ENCODE data around the gene SLC34A3. TPM values are rescaled to one million over a fixed set of nuclear protein-coding genes. Genes with fewer than 3 reads are reported as not detected.
A peak's percentile ranks its signal among the peaks of the same experiment; 100 is the strongest.

The SLC34A3 gene
- total RNA-seq, 1 donor from 2014 or later, result not detected

- Mint-ChIP-seq H3K4me3 (no peak overlapping the region), H3K9me3 (no peaks in the 10 kb centered on the region), H3K36me3 (ENCODE audit: low read depth) (no peaks in the 10 kb centered on the region), H3K27ac (ENCODE audit: unreplicated experiment) (no peak overlapping the region), H3K4me1 (peaks cover 10% of the 10 kb centered on the region), H3K27me3 (ENCODE audit: low read depth) (no peaks in the 10 kb centered on the region)
- no peak for TF ChIP-seq CTCF (conservative IDR thresholded peaks at IDR 0.05)
- no peak for DNase-seq (ENCODE audit: low read depth, low spot score)
These were observed 37.8 kb upstream of the SLC34A3 start for GRCh38 chr9:137192859-137193258.

- Mint-ChIP-seq H3K4me3 (peak overlapping the region; percentile 54), H3K36me3 (ENCODE audit: low read depth) (no peaks in the 10 kb centered on the region), H3K9me3 (no peaks in the 10 kb centered on the region), H3K27me3 (ENCODE audit: low read depth) (no peaks in the 10 kb centered on the region), H3K27ac (ENCODE audit: unreplicated experiment) (no peak overlapping the region), H3K4me1 (peaks cover 10% of the 10 kb centered on the region)
- TF ChIP-seq CTCF (conservative IDR thresholded peaks at IDR 0.05), result no peak
- no peak for DNase-seq (ENCODE audit: low read depth, low spot score)
These were observed 36.9 kb upstream of the SLC34A3 start for GRCh38 chr9:137193771-137194170.

GRCh38 chr9:137194388-137194787 lies 36.3 kb upstream of the SLC34A3 start:
- Mint-ChIP-seq H3K4me3 (no peak overlapping the region), H3K36me3 (ENCODE audit: low read depth) (no peaks in the 10 kb centered on the region), H3K4me1 (peaks cover 4% of the 10 kb centered on the region), H3K27me3 (ENCODE audit: low read depth) (no peaks in the 10 kb centered on the region), H3K9me3 (no peaks in the 10 kb centered on the region), H3K27ac (ENCODE audit: unreplicated experiment) (no peak overlapping the region)
- no peak for TF ChIP-seq CTCF (conservative IDR thresholded peaks at IDR 0.05)
- DNase-seq (ENCODE audit: low read depth, low spot score), result no peak

DNA sequence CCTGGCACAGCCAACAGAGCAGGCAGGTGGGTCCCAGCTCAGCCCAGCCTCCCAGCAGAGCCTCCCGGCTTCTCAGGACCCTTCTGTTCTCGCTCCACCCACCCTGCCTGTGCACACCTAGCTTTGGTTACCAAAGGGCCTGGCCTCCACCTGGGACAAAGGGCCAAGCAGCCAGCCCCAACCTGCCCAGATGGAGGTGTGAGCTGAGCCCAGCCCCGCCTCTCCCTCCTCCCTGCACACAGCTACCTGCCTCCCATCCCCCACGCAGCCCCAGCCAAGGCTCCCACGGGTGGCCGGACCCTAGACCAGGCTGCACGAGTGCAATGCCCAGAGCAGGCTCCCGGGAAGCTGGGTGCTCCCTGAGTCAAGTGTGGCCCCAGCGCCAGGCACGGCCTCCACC lies 35.8 kb upstream of the SLC34A3 start:
- TF ChIP-seq CTCF (conservative IDR thresholded peaks at IDR 0.05), result no peak
- no peaks in the 10 kb centered on the region for H3K36me3 Mint-ChIP-seq (ENCODE audit: low read depth)
- no peak for DNase-seq (ENCODE audit: low read depth, low spot score)
- no peaks in the 10 kb centered on the region for H3K9me3 Mint-ChIP-seq
- H3K4me3 Mint-ChIP-seq, result no peak overlapping the region
- H3K27ac Mint-ChIP-seq (ENCODE audit: unreplicated experiment), result no peak overlapping the region
- H3K27me3 Mint-ChIP-seq (ENCODE audit: low read depth), result no peaks in the 10 kb centered on the region
- no peaks in the 10 kb centered on the region for H3K4me1 Mint-ChIP-seq

GRCh38 chr9:137195525-137196220 lies 35.0 kb upstream of the SLC34A3 start:
- H3K9me3 Mint-ChIP-seq, result no peaks in the 10 kb centered on the region
- no peaks in the 10 kb centered on the region for H3K4me1 Mint-ChIP-seq
- H3K27ac Mint-ChIP-seq (ENCODE audit: unreplicated experiment), result no peak overlapping the region
- no peaks in the 10 kb centered on the region for H3K36me3 Mint-ChIP-seq (ENCODE audit: low read depth)
- H3K4me3 Mint-ChIP-seq, result peak overlapping the region; percentile 62
- DNase-seq (ENCODE audit: low read depth, low spot score), result no peak
- H3K27me3 Mint-ChIP-seq (ENCODE audit: low read depth), result no peaks in the 10 kb centered on the region
- no peak for TF ChIP-seq CTCF (conservative IDR thresholded peaks at IDR 0.05)

Measured in neural crest cell (in vitro differentiated cells).